B cell (primary cell): ENCODE measurements around the gene ACAT1. TPM values are rescaled to one million over a fixed set of nuclear protein-coding genes. Genes with fewer than 3 reads are reported as not detected.

Experiments
- ATAC-seq: fragments of 200-7000 bp; cut with Tn5 transposase; one replicate; pipeline ENCODE4 v1.10.0; 2021; ENCODE audit warnings: low read depth, mild to moderate bottlenecking, moderate number of reproducible peaks, moderate library complexity
- CTCF ChIA-PET: fragments of 350-600 bp; sonication (Branson Sonifier 250); formaldehyde crosslinking; loops from one replicate; lab custom pipeline; 2021; ENCODE audit warnings: antibody characterized with exemption, inconsistent platforms; lab: Charles Lee
- POLR2A ChIA-PET: fragments of 350-600 bp; sonication (Branson Sonifier 250); formaldehyde crosslinking; loops from one replicate; lab custom pipeline; 2021; ENCODE audit warnings: antibody characterized with exemption; lab: Charles Lee
- DNase-seq: peaks from one replicate; pipeline ENCODE4 v3.0.0; 2013
- H2AFZ ChIP-seq: 2 replicates; pipeline ENCODE4 v1.6.1; 2012; ENCODE audit warnings: mild to moderate bottlenecking, low read depth, low read length; ENCODE audit not compliant: insufficient read depth, poor library complexity, severe bottlenecking
- H3K27ac ChIP-seq, 2 donors: 1 replicate in 1 of 2; 2 replicates in 1 of 2; pipeline ENCODE4 v1.5.1; 2012 to 2013; ENCODE audit warnings: low read length in 2 of 2, mild to moderate bottlenecking in 2 of 2, moderate library complexity in 1 of 2
- H3K27me3 ChIP-seq, 4 experiments: fragments of 200-600 bp in 1 of 4; sonication (generic) in 1 of 4; replicated peaks in 1 of 4; 1 replicate in 2 of 4; 2 replicates in 2 of 4; pipeline versions ENCODE4 v1.6.1 to v1.7.0; 2013 to 2016; ENCODE audit warnings: low read length in 3 of 4, mild to moderate bottlenecking in 2 of 4, mixed read lengths in 1 of 4, moderate library complexity in 1 of 4; ENCODE audit not compliant: insufficient read depth in 4 of 4, control insufficient read depth in 3 of 4; ENCODE audit errors: control extremely low read depth in 1 of 4
- H3K36me3 ChIP-seq, 2 experiments: replicated peaks in 1 of 2; 1 replicate in 1 of 2; 2 replicates in 1 of 2; pipeline versions ENCODE4 v1.6.1 to v1.7.1; 2013; ENCODE audit warnings: low read length in 1 of 2; ENCODE audit not compliant: insufficient read depth in 2 of 2, control insufficient read depth in 1 of 2; ENCODE audit errors: control extremely low read depth in 1 of 2, extremely low read depth in 1 of 2
- H3K4me1 ChIP-seq, 2 donors: fragments of 200-600 bp in 1 of 2; sonication (generic) in 1 of 2; 1 replicate in 1 of 2; 2 replicates in 1 of 2; pipeline versions ENCODE4 v1.5.1 to v1.6.1; 2013 to 2017; ENCODE audit warnings: low read length in 2 of 2; ENCODE audit not compliant: control insufficient read depth in 2 of 2, insufficient read depth in 2 of 2
- H3K4me2 ChIP-seq: replicated peaks from 2 replicates; pipeline ENCODE3; 2012; ENCODE audit warnings: mild to moderate bottlenecking, low read depth, low read length; ENCODE audit not compliant: poor library complexity, severe bottlenecking
- H3K4me3 ChIP-seq, 5 experiments: fragments of 200-600 bp in 1 of 5; sonication (generic) in 1 of 5; 1 replicate in 3 of 5; 2 replicates in 2 of 5; pipeline versions ENCODE4 v1.5.1 to v1.7.0; 2011 to 2016; ENCODE audit warnings: low read length in 4 of 5, mild to moderate bottlenecking in 4 of 5, low read depth in 2 of 5, control low read depth in 1 of 5, moderate library complexity in 1 of 5; ENCODE audit not compliant: insufficient read depth in 1 of 5; ENCODE audit errors: control extremely low read depth in 1 of 5, extremely low read depth in 1 of 5
- H3K79me2 ChIP-seq: fragments of 200-600 bp; sonication (generic); one replicate; pipeline ENCODE4 v1.6.0; 2016; ENCODE audit warnings: low read length; ENCODE audit not compliant: control insufficient read depth, insufficient read depth
- H3K9ac ChIP-seq: fragments of 200-600 bp; sonication (generic); 2 replicates; pipeline ENCODE4 v1.6.1; 2017; ENCODE audit warnings: mild to moderate bottlenecking, low read length, moderate library complexity
- H3K9me3 ChIP-seq, 3 donors: one replicate each; pipeline versions ENCODE4 v1.6.1 to v1.7.1; 2013; ENCODE audit warnings: low read length in 2 of 3; ENCODE audit not compliant: control insufficient read depth in 2 of 3, insufficient read depth in 1 of 3; ENCODE audit errors: control extremely low read depth in 1 of 3
- H4K20me1 ChIP-seq: 2 replicates; pipeline ENCODE4 v1.6.0; 2012; ENCODE audit warnings: mild to moderate bottlenecking, low read length; ENCODE audit not compliant: insufficient read depth, control insufficient read depth, poor library complexity, severe bottlenecking
- H3K27ac Mint-ChIP-seq: one replicate; pipeline ENCODE4 v1.8.0; 2021; ENCODE audit warnings: mixed read lengths
- H3K27me3 Mint-ChIP-seq: one replicate; pipeline ENCODE4 v1.8.0; 2021; ENCODE audit warnings: mixed read lengths
- H3K4me1 Mint-ChIP-seq: one replicate; pipeline ENCODE4 v1.8.0; 2021; ENCODE audit warnings: mixed read lengths
- H3K4me3 Mint-ChIP-seq: one replicate; pipeline ENCODE4 v1.8.0; 2021; ENCODE audit warnings: mixed read lengths
- H3K9me3 Mint-ChIP-seq: one replicate; pipeline ENCODE4 v1.8.0; 2022; ENCODE audit warnings: mixed read lengths; ENCODE audit not compliant: insufficient read depth
- CTCF ChIP-seq: fragments of 200-600 bp; IDR thresholded peaks from one replicate; pipeline ENCODE4 v1.8.0; 2022; ENCODE audit warnings: antibody characterized with exemption, mild to moderate bottlenecking
- EZH2 ChIP-seq: IDR thresholded peaks from 2 replicates; pipeline ENCODE4 v1.6.1; 2012; ENCODE audit warnings: borderline replicate concordance, low read depth, mild to moderate bottlenecking, moderate library complexity, low read length; ENCODE audit not compliant: insufficient read depth, poor library complexity, severe bottlenecking
- WGBS: methylation state at CpG from one replicate; pipeline ENCODE4 v1.1.5; 2013; ENCODE audit warnings: missing lambda C conversion rate; ENCODE audit not compliant: insufficient coverage; 5-methylcytosine and 5-hydroxymethylcytosine counted together
- intact Hi-C: fragments of 100-400 bp; cut with micrococcal nuclease; formaldehyde crosslinking; loops from one replicate; pipeline ENCODE4 v1.10.0; 2022
- polyA plus RNA-seq: library from polyadenylated mRNA; depleted of rRNA; stranded (reverse); fragments of >200 nt; gene quantifications from 2 replicates; pipeline ENCODE4 v1.2.3, GENCODE V29; 2012
- total RNA-seq, 2 donors: library from RNA; stranded (reverse); fragments of 120-200 nt in 1 of 2; gene quantifications; 1 replicate in 1 of 2; 2 replicates in 1 of 2; pipeline versions ENCODE4 v1.2.3 to v1.2.4, GENCODE V29; 2013 to 2022

ACAT1 gene
- total and polyA plus RNA-seq, 2 donors (not counting 1 experiment from before 2014, with no cell fraction given), result 7.5 to 32.9 TPM

- TF ChIP-seq EZH2 (no peak), CTCF (no peak)
- WGBS, result 100% methylated on average over 1 of the region's 1 CpG
- no peaks in the 10 kb centered on the region for H3K4me1 ChIP-seq
- H3K4me2 ChIP-seq, result no peak overlapping the region
- H3K9me3 Mint-ChIP-seq, result no peaks in the 10 kb centered on the region
- H3K79me2 ChIP-seq, result no peaks in the 10 kb centered on the region
- ChIA-PET POLR2A (no interaction called here), CTCF (interaction anchor here (0.7 kb wide), 1 partner anchor 24 kb away, joined by 3 read pairs; no protein-coding TSS in a partner anchor)
- H3K27ac ChIP-seq, result no peak overlapping the region
- no peaks in the 10 kb centered on the region for H3K4me1 Mint-ChIP-seq
- no peak overlapping the region for H3K27ac Mint-ChIP-seq
- no peak overlapping the region for H3K9ac ChIP-seq
- H3K4me3 ChIP-seq, result no peak overlapping the region
- no peaks in the 10 kb centered on the region for H3K27me3 ChIP-seq
- H4K20me1 ChIP-seq, result no peaks in the 10 kb centered on the region
- intact Hi-C loops, result no loop called here
- DNase-seq (no peak), ATAC-seq (no peak)
- H3K27me3 Mint-ChIP-seq, result no peaks in the 10 kb centered on the region
- H3K4me3 Mint-ChIP-seq, result no peak overlapping the region
- H3K36me3 ChIP-seq, result peaks cover 0 to 74% of the 10 kb centered on the region in 2 experiments
- no peak overlapping the region for H2AFZ ChIP-seq
- no peaks in the 10 kb centered on the region for H3K9me3 ChIP-seq
Measured at GRCh38 chr11:108147150-108147549, 25.8 kb downstream of the ACAT1 start.

- intact Hi-C loops, result no loop called here
- H4K20me1 ChIP-seq, result no peaks in the 10 kb centered on the region
- CTCF ChIA-PET, result no interaction called here
- H3K27ac ChIP-seq, result no peak overlapping the region
- H3K9me3 Mint-ChIP-seq, result no peaks in the 10 kb centered on the region
- H3K4me2 ChIP-seq, result no peak overlapping the region
- DNase-seq, result no peak
- POLR2A ChIA-PET, result interaction anchor here (0.7 kb wide), 1 partner anchor 10 kb away, joined by 3 read pairs; no protein-coding TSS in a partner anchor
- H3K4me1 ChIP-seq, result no peaks in the 10 kb centered on the region
- peaks cover 0 to 65% of the 10 kb centered on the region in 2 experiments for H3K36me3 ChIP-seq
- H3K9ac ChIP-seq, result no peak overlapping the region
- H3K4me3 ChIP-seq, result no peak overlapping the region
- H3K4me1 Mint-ChIP-seq, result no peaks in the 10 kb centered on the region
- H3K79me2 ChIP-seq, result no peaks in the 10 kb centered on the region
- no peaks in the 10 kb centered on the region for H3K9me3 ChIP-seq
- H3K4me3 Mint-ChIP-seq, result no peak overlapping the region
- H3K27me3 ChIP-seq, result no peaks in the 10 kb centered on the region
- WGBS, result 100% methylated on average over 1 of the region's 3 CpGs
- ATAC-seq, result no peak
- H2AFZ ChIP-seq, result no peak overlapping the region
- no peak for TF ChIP-seq CTCF
- TF ChIP-seq EZH2, result no peak
- peak overlapping the region; percentile 23 for H3K27ac Mint-ChIP-seq
- H3K27me3 Mint-ChIP-seq, result no peaks in the 10 kb centered on the region
Measured at GRCh38 chr11:108148556-108148955, 27.2 kb downstream of the ACAT1 start.
